Neural cell (in vitro differentiated cells): ENCODE results near the gene DMXL1. TPM values are rescaled to one million over a fixed set of nuclear protein-coding genes. Genes with fewer than 3 reads are reported as not detected.

ENCODE experiments used
- H2AFZ ChIP-seq: fragments of 200-600, 300-800 bp; sonication (generic), shearing (Covaris generic); 2 replicates; pipeline ENCODE4 v1.6.0; 2014; ENCODE audit warnings: low read depth, mild to moderate bottlenecking, antibody characterized with exemption, low read length, moderate library complexity
- H3F3A ChIP-seq: fragments of 200-600 bp; shearing (Covaris generic); 2 replicates; pipeline ENCODE4 v1.6.1; 2016; ENCODE audit warnings: mild to moderate bottlenecking, moderate library complexity, mixed read lengths, antibody characterized with exemption, low read length; ENCODE audit not compliant: insufficient read depth, poor library complexity, severe bottlenecking
- H3K27ac ChIP-seq: fragments of 200-600, 300-800 bp; sonication (generic), shearing (Covaris generic); 2 replicates; pipeline ENCODE4 v1.5.1; 2014; ENCODE audit warnings: mild to moderate bottlenecking, low read length, moderate library complexity
- H3K27me3 ChIP-seq: fragments of 300-800, 200-600 bp; sonication (generic), shearing (Covaris generic); 2 replicates; pipeline ENCODE4 v1.6.0; 2014; ENCODE audit warnings: mild to moderate bottlenecking, low read depth, low read length, moderate library complexity; ENCODE audit not compliant: insufficient read depth
- H3K36me3 ChIP-seq: fragments of 300-800, 200-600 bp; sonication (generic), shearing (Covaris generic); 2 replicates; pipeline ENCODE4 v1.5.1; 2014; ENCODE audit warnings: mild to moderate bottlenecking, antibody characterized with exemption, low read length, moderate library complexity; ENCODE audit not compliant: insufficient read depth
- H3K4me2 ChIP-seq: fragments of 300-800, 200-600 bp; sonication (generic), shearing (Covaris generic); 2 replicates; pipeline ENCODE4 v1.6.0; 2014; ENCODE audit warnings: mild to moderate bottlenecking, low read length
- H3K4me3 ChIP-seq: fragments of 300-800, 200-600 bp; sonication (generic), shearing (Covaris generic); 2 replicates; pipeline ENCODE4 v1.5.1; 2014; ENCODE audit warnings: mild to moderate bottlenecking, low read length, moderate library complexity
- H3K79me2 ChIP-seq: fragments of 200-600 bp; shearing (Covaris generic); replicated peaks from 2 replicates; pipeline ENCODE4 v1.6.0; 2014; ENCODE audit warnings: mild to moderate bottlenecking, low read length, moderate library complexity; ENCODE audit not compliant: insufficient read depth
- H3K9ac ChIP-seq: fragments of 300-800, 200-600 bp; sonication (generic), shearing (Covaris generic); 2 replicates; pipeline ENCODE4 v1.6.1; 2016; ENCODE audit warnings: mild to moderate bottlenecking, low read length, mixed read lengths
- H3K9me2 ChIP-seq: fragments of 200-600 bp; shearing (Covaris generic); 2 replicates; pipeline ENCODE4 v1.6.1; 2016; ENCODE audit warnings: mild to moderate bottlenecking, low read length, mixed read lengths; ENCODE audit not compliant: insufficient read depth
- H3K9me3 ChIP-seq: fragments of 200-600, 300-800 bp; sonication (generic), shearing (Covaris generic); 2 replicates; pipeline ENCODE4 v1.6.1; 2016; ENCODE audit warnings: mild to moderate bottlenecking, mixed run types, low read length, moderate library complexity, mixed read lengths
- H4K20me1 ChIP-seq: fragments of 200-600 bp; shearing (Covaris generic); 2 replicates; pipeline ENCODE4 v1.6.1; 2016; ENCODE audit warnings: mild to moderate bottlenecking, mixed run types; ENCODE audit not compliant: insufficient read depth
- EP300 ChIP-seq: fragments of 450-650 bp; conservative IDR thresholded peaks from 2 replicates; pipeline ENCODE4 v1.6.1; 2014; ENCODE audit warnings: antibody characterized with exemption, mild to moderate bottlenecking, moderate library complexity; ENCODE audit not compliant: poor library complexity, severe bottlenecking
- EZH2 ChIP-seq: fragments of 200-600, 300-800 bp; shearing (Covaris generic), sonication (generic); IDR thresholded peaks from 2 replicates; pipeline ENCODE4 v1.6.1; 2014; ENCODE audit warnings: antibody characterized with exemption, low read length, borderline replicate concordance, mild to moderate bottlenecking; ENCODE audit not compliant: insufficient read depth, poor library complexity, severe bottlenecking
- MXI1 ChIP-seq: fragments of 450-650 bp; conservative IDR thresholded peaks from 2 replicates; pipeline ENCODE4 v1.6.1; 2014; ENCODE audit warnings: antibody characterized with exemption, mild to moderate bottlenecking; ENCODE audit not compliant: poor library complexity, severe bottlenecking
- POLR2AphosphoS5 ChIP-seq: IDR thresholded peaks from 2 replicates; pipeline ENCODE4 v1.6.1; 2012
- RAD21 ChIP-seq: fragments of 450-650 bp; conservative IDR thresholded peaks from 2 replicates; pipeline ENCODE4 v1.6.1; 2014; ENCODE audit warnings: antibody characterized with exemption, mild to moderate bottlenecking, moderate library complexity
- REST ChIP-seq: IDR thresholded peaks from 2 replicates; pipeline ENCODE4 v1.6.1; 2012; ENCODE audit warnings: borderline replicate concordance
- SMC3 ChIP-seq: fragments of 450-650 bp; conservative IDR thresholded peaks from 2 replicates; pipeline ENCODE4 v1.6.1; 2014; ENCODE audit warnings: antibody characterized with exemption, mild to moderate bottlenecking, moderate library complexity; ENCODE audit not compliant: poor library complexity
- TAF1 ChIP-seq: IDR thresholded peaks from 2 replicates; pipeline ENCODE4 v1.6.1; 2012; ENCODE audit warnings: low read depth
- polyA plus RNA-seq: library from polyadenylated mRNA; depleted of rRNA; stranded (reverse); fragments of >200 nt; gene quantifications from 2 replicates; pipeline ENCODE4 v1.2.3, GENCODE V29; 2014
- TF ChIP-seq, protein P1 (sequence below): fragments of 450-650 bp; IDR thresholded peaks from 2 replicates; pipeline ENCODE4 v1.5.1; 2014; ENCODE audit warnings: antibody characterized with exemption, mild to moderate bottlenecking, moderate library complexity; ENCODE audit not compliant: poor library complexity, severe bottlenecking

DMXL1 gene
- polyA plus RNA-seq, 1 donor from 2014 or later = 46.9 TPM

DNA sequence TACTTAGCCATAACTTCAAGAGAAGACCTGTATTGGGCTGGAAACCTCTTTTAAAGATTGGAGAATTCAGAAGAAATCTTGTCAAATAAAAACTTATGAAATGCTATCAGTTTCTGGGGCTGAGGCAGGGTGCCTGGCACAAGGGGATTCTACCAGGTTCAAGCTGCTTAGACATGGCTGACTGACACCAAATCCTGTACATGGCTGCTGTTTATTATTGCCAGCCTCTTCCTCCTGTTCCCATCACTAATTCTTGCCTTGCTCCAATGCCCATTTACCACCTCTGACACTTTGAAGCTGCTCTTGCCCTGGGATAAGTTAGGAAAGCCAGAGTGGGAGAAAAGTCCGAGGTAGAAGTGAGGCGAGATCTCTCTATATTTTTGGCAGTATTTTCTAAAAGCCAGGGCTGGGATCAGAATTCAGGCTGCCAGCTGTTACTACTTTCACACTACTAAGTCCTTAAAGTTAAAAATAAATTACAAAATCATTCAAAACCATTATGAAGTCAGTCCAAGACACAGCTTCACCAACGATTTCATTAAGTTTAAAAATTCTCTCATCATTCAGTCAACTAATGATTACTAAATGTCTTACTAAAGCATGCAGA, 218.7 kb downstream of the DMXL1 start:
- Histone ChIP-seq H3K36me3 (no peaks in the 10 kb centered on the region), H3K9ac (no peak overlapping the region), H3K27me3 (no peaks in the 10 kb centered on the region), H3K9me3 (no peaks in the 10 kb centered on the region), H4K20me1 (no peaks in the 10 kb centered on the region), H3F3A (no peaks in the 10 kb centered on the region), H3K4me3 (no peak overlapping the region), H3K9me2 (no peaks in the 10 kb centered on the region), H2AFZ (no peak overlapping the region), H3K4me2 (no peak overlapping the region), H3K27ac (no peak overlapping the region), H3K79me2 (no peaks in the 10 kb centered on the region)
- no peak for TF ChIP-seq EZH2
- TF ChIP-seq RAD21 = no peak
- no peak for TF ChIP-seq EP300
- TF ChIP-seq REST = no peak
- no peak for TF ChIP-seq SMC3
- no peak for TF ChIP-seq MXI1
- TF ChIP-seq, protein P1, sequence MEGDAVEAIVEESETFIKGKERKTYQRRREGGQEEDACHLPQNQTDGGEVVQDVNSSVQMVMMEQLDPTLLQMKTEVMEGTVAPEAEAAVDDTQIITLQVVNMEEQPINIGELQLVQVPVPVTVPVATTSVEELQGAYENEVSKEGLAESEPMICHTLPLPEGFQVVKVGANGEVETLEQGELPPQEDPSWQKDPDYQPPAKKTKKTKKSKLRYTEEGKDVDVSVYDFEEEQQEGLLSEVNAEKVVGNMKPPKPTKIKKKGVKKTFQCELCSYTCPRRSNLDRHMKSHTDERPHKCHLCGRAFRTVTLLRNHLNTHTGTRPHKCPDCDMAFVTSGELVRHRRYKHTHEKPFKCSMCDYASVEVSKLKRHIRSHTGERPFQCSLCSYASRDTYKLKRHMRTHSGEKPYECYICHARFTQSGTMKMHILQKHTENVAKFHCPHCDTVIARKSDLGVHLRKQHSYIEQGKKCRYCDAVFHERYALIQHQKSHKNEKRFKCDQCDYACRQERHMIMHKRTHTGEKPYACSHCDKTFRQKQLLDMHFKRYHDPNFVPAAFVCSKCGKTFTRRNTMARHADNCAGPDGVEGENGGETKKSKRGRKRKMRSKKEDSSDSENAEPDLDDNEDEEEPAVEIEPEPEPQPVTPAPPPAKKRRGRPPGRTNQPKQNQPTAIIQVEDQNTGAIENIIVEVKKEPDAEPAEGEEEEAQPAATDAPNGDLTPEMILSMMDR = no peak
- no peak for TF ChIP-seq TAF1
- no peak for TF ChIP-seq POLR2AphosphoS5

DNA sequence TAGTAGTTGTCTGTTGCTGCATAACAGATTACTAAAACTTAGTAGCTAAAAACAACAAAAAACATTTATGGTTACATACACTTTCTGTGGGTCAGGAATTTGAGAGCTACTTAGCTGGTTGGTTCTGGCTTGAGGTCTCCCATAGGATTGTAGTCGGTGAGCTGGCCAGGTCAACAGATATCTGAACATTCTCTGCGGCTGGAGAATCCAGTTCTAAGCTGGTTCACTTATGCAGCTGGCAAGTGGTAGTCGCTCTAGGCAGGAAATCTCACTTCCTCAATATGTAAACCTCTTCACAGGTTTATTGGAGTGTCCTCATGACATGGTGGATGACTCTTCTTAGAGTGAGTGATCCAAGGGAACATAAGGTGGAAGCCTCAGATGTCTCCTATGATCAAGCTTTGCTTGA, 219.3 kb downstream of the DMXL1 start:
- no peak overlapping the region for H3K4me3 ChIP-seq
- H3K27ac ChIP-seq = no peak overlapping the region
- TF ChIP-seq TAF1 (no peak), POLR2AphosphoS5 (no peak), REST (no peak), MXI1 (no peak), SMC3 (no peak), RAD21 (no peak), EZH2 (no peak), EP300 (no peak)
- TF ChIP-seq, protein P1 = no peak
- H4K20me1 ChIP-seq = no peaks in the 10 kb centered on the region
- H3K9ac ChIP-seq = no peak overlapping the region
- no peaks in the 10 kb centered on the region for H3F3A ChIP-seq
- H3K9me2 ChIP-seq = no peaks in the 10 kb centered on the region
- H3K27me3 ChIP-seq = no peaks in the 10 kb centered on the region
- H3K79me2 ChIP-seq = no peaks in the 10 kb centered on the region
- H3K4me2 ChIP-seq = no peak overlapping the region
- no peaks in the 10 kb centered on the region for H3K9me3 ChIP-seq
- no peaks in the 10 kb centered on the region for H3K36me3 ChIP-seq
- no peak overlapping the region for H2AFZ ChIP-seq
